Right lung (tissue), 5 donors: ENCODE data around the gene TCF3. TPM values are rescaled to one million over a fixed set of nuclear protein-coding genes. Genes with fewer than 3 reads are reported as not detected.
"Not testable (repeated sequence)": the region's sequence is repeated elsewhere in the genome, so short reads cannot be mapped to it uniquely, and the experiment has no call there.

Experiments used
- DNase-seq, 2 donors: peaks; one replicate each; pipeline ENCODE4 v3.0.0-alpha.2; 2013
- polyA plus RNA-seq, 5 donors: library from polyadenylated mRNA; unstranded; fragments of 120-200 nt; gene quantifications; one replicate each; pipeline versions ENCODE4 v1.2.1 to v1.2.3, GENCODE V29; 2013; ENCODE audit warnings: inconsistent platforms in 1 of 5, low replicate concordance in 1 of 5; ENCODE audit not compliant: insufficient read length in 5 of 5, insufficient read depth in 1 of 5

Gene TCF3
- polyA plus RNA-seq, 5 donors: 101 to 158 (median 127) TPM

DNA sequence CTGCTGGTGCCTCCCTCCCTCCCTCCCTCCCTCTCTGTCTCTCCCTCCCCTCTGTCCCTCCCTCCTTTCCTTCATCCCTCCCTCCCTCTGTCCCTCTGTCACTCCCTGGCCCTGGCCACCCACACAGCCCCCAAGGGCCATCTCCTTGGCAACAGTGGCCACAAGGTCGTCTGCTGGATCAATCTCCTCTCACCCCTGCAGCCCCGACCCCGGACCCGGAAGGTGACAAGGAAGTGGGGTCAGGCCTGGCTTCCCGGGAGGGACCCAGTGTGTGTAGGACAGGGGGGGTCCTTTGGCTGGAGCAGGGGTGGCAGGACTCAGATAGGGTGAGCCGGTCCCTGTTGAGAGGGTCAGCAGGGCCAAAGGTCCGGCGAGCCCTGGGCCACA is 21.9 kb upstream of the TCF3 start:
- no peak for DNase-seq

- no peak for DNase-seq
Measured at GRCh38 chr19:1673645-1674292, 21.4 kb upstream of the TCF3 start.

GRCh38 chr19:1672769-1673644 is 20.6 kb upstream of the TCF3 start:
- no peak for DNase-seq

DNA sequence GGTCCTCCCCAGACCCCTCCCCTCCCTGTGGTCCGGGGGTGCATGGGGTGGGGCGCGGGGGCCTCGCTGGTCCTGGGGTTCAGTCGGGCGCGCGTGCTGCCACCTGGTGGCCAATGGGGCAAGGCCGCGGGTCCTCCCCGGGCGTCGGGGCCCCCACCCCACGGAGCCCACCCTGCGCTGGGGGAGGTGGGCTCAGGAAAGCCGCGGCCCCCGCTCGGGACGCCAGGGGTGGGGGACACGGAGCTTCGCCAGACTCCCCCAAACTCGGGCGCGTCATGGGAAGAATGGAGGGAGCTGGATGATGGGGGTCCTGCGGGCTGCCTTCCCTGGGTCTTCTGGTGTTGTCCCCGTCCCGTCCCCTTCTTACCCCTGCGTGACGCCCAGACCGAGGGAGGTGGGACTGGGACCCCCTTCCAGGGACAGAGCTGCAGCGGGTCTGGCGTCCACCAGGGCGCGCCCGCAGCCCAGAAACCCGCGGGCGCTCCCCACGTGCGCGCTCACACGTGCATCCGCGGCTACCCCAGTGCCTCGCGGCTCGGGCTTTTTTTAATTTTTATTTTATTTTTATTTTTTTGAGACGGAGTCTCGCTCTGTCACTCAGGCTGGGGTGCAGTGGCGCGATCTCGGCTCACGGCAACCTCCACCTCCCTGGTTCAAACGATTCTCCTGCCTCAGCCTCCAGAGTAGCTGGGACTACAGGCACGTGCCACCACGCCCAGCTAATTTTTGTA is 19.8 kb upstream of the TCF3 start:
- DNase-seq: no peak

- no peak for DNase-seq
Measured at GRCh38 chr19:1671716-1672037, 19.3 kb upstream of the TCF3 start.

GRCh38 chr19:1670747-1671146 is 18.3 kb upstream of the TCF3 start:
- not testable (repeated sequence) for DNase-seq

- no peak for DNase-seq
Measured at GRCh38 chr19:1668486-1669270, 16.3 kb upstream of the TCF3 start.

GRCh38 chr19:1668048-1668485 is 15.7 kb upstream of the TCF3 start:
- DNase-seq: no peak

GRCh38 chr19:1665565-1666047 is 13.2 kb upstream of the TCF3 start:
- no peak for DNase-seq

- DNase-seq: no peak
Measured at GRCh38 chr19:1663852-1664251, 11.4 kb upstream of the TCF3 start.

GRCh38 chr19:1663227-1663626 is 10.8 kb upstream of the TCF3 start:
- DNase-seq: not testable (repeated sequence)

GRCh38 chr19:1661995-1662394 is 9.6 kb upstream of the TCF3 start:
- no peak for DNase-seq

GRCh38 chr19:1659084-1659427 is 6.6 kb upstream of the TCF3 start:
- no peak for DNase-seq

DNA sequence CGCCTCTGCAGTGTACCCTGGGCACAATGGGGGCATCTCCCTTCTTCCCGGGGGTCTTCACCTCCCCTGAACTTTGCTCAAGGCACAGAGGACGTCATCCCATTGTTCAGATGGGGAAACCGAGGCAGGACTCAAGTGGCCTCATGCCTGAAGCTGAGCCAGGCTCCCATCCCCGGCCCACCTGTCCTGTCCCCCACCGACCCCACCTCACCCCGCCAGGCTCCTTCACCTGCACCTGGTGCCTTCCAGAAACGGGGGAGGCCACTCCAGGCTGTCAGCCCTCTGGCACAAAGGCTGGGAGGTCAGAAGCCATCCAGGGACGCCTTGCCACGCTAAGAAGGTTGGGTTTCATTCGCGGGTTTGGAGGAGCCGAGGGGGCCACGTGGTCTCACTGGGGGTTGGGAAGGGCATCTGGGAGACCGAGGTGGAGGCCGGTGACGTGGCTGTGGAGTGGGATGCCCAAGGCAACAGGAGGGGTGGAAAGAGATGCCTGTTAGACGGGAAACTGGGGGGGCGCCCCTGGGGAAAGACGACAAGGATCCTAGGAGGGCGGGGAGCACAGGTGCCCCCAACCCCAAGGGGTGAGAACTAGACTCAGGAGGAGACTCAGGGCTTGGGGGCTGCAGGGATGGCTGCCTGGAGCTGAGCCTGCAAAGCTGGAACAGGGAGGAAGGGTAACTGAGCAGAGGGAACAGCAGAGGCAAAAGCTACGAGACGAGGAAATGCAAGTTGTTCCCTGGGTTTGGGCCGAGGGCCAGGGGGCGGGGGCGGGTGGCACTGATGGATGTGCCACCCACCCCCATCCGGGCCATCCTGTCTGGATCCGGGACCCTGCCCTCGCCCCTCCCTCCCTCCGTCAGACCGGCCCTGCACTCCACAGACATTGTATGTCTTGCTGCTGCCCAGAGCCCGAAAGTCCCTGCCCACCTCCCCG is 6.0 kb upstream of the TCF3 start:
- DNase-seq: no peak

GRCh38 chr19:1657746-1658145 is 5.3 kb upstream of the TCF3 start:
- DNase-seq: peak; percentile 48 to 50

- DNase-seq: no peak
Measured at GRCh38 chr19:1656988-1657536, 4.6 kb upstream of the TCF3 start.

GRCh38 chr19:1655987-1656608 is 3.7 kb upstream of the TCF3 start:
- DNase-seq: no peak

DNA sequence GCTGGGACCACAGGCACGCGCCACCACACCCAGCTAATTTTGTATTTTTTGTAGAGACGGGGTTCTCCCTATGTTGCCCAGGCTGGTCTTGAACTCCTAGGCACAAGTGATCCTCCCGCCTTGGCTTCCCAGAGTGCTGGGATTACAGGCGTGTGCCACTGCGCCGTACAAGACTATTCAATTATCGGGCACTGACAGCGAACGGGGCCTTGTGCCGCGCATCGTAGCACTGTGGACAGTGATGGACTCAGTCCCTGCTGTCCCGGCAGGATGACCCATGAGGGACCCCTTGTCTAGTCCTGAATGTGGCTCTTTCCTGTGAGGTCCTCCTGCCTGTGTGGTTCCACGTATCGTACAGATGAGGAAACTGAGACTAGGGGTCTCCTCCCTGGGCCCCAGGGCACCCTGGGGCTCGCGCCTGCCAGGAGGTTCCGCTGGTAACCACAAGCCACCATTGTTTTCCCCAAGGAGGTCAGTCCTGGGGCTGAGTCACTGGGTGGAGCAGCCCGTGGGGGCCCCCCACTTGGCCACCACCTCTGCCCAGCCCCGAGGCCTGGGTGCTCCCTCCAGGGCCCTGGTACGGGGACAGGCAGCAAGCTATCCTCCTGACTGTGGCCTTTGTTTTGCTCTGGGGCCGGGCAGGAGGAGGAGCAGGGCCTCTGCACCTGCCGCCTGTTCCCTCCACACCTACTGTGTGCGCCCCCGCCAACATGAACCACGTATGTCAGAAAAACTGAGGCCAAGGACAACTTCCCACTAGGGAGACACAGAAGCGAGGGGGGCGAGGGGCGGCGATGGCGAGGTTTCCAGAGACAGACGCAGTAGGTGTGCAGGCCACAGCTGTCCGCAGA is 2.9 kb upstream of the TCF3 start:
- no peak for DNase-seq
